Sigmoid colon (tissue), 3 donors: ENCODE measurements around the gene FOXN3.

ENCODE experiments used
- CTCF ChIP-seq, 4 experiments: fragments of 450-650 bp in 3 of 4; fragments of 200-600 bp in 1 of 4; IDR thresholded peaks; one replicate each; pipeline ENCODE4 v1.5.1; 2016 to 2019; ENCODE audit warnings: antibody characterized with exemption in 4 of 4, mild to moderate bottlenecking in 3 of 4, moderate library complexity in 2 of 4
- POLR2A ChIP-seq, 2 donors: fragments of 450-650 bp; IDR thresholded peaks; one replicate each; pipeline ENCODE4 v1.6.1; 2016; ENCODE audit warnings: antibody characterized with exemption in 2 of 2, mild to moderate bottlenecking in 2 of 2, moderate library complexity in 2 of 2

DNA sequence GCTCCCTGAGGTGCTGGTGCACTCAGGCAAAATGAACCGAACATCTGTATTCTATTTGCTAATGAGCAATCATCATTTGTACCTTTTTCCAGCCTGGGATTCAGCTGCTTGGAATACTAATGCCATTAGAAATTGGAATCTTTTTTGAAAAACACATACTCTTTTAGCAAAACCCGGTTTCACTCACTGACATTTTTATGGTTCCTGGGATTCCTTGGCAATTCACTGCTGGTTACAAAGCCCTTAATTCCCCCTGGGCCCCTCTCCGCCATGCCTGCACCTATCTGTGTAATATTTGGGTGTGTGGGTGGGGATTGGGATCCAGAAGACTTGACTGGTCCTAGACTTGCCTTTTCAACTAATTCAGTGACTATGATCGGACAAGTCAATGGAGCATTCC, 199.1 kb downstream of the FOXN3 start:
- no peak for TF ChIP-seq POLR2A (IDR thresholded peaks at IDR 0.05)
- no peak for TF ChIP-seq CTCF (IDR thresholded peaks at IDR 0.05)
